ENCODE results near the gene MTF2. TPM values are rescaled to one million over a fixed set of nuclear protein-coding genes. Genes with fewer than 3 reads are reported as not detected.
A peak's percentile ranks its signal among the peaks of the same experiment; 100 is the strongest.

The MTF2 gene
- total and polyA plus RNA-seq, 9 of the 15 experiments (the other 6 are each of a cell fraction or from before 2014, with no cell fraction given): 29.3 to 124 (median 57.7) TPM

DNA sequence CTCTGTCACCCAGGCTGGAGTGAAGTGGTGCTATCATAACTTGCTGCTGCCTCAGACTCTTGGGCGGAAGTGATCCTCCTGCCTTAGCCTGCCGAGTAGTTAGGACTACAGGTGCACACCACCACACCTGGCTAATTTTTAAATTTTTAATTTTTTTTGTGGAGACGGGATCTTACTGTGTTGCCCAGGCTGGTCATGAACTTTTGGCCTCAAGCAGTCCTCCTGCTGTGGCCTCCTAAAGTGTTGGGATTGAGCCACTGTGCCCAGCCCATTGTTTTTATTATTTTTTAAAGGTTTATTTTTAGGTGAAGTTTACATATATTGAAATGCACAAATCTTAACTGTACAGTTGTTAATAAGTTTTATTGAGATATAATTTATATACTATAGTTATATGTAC lies 3.2 kb downstream of the MTF2 start:
- H3K9me1 ChIP-seq (ENCODE audit: control insufficient read depth, insufficient read depth, low read length): no peaks in the 10 kb centered on the region
- in situ Hi-C loops (cut with MboI) (no loop called here), intact Hi-C loops (cut with micrococcal nuclease) (loop anchor here (5.0 kb wide), 2 partner anchors 55 to 265 kb away; partner anchors contain the start of gene DR1)
- peaks cover 91% of the 10 kb centered on the region for H3K79me2 ChIP-seq (ENCODE audit: control insufficient read depth, insufficient read depth, low read length)
- CTCF ChIA-PET (ENCODE audit: low intra/inter-chr PET ratio): no interaction called here
- no peak overlapping the region for H2AFZ ChIP-seq (ENCODE audit: low read depth, low read length)
- peaks cover 52% of the 10 kb centered on the region for H3K36me3 ChIP-seq (ENCODE audit: control insufficient read depth, insufficient read depth, low read length)
- H3K4me3 ChIP-seq: no peak overlapping the region
- peaks cover 23% of the 10 kb centered on the region for H3K9me3 ChIP-seq (replicated peaks; ENCODE audit: control insufficient read depth, insufficient read depth, low read depth, low read length)
- DNase-seq (ENCODE audit: extremely low read depth in 1 of 4, low spot score in 3 of 4) (no peak), ATAC-seq (no peak), FAIRE-seq (no peak)
- BruUV-seq (replicated peaks): no TSS peak
- H3K9ac ChIP-seq (ENCODE audit: insufficient read depth in 1 of 2, low read depth in 2 of 2, low read length in 2 of 2): no peak overlapping the region
- no peaks in the 10 kb centered on the region for H3K27me3 ChIP-seq (ENCODE audit: control insufficient read depth in 2 of 2, insufficient read depth in 2 of 2, low read length in 2 of 2)
- no peak overlapping the region for H3K4me2 ChIP-seq (ENCODE audit: insufficient read depth, low read length)
- no peaks in the 10 kb centered on the region for H4K20me1 ChIP-seq (replicated peaks; ENCODE audit: control insufficient read depth, insufficient read depth, low read length)
- POLR2A ChIA-PET: interaction anchor here (4.3 kb wide), 1 partner anchor 11 kb away, joined by 71 read pairs; no protein-coding TSS in a partner anchor
- TF ChIP-seq DPF2 (IDR thresholded peaks at IDR 0.05) (no peak), NFE2L1 (tag; IDR thresholded peaks at IDR 0.05; ENCODE audit: borderline replicate concordance, low read depth) (no peak), ZNF121 (CRISPR knock-in tag; conservative IDR thresholded peaks at IDR 0.05) (peak; percentile 83), ZBTB8A (IDR thresholded peaks at IDR 0.05; ENCODE audit: partially characterized antibody) (no peak), ZNF778 (CRISPR knock-in tag; IDR thresholded peaks at IDR 0.05) (no peak)
- peaks cover 0 to 6% of the 10 kb centered on the region in 2 experiments; a peak in 3 of 5 replicates for H3K4me1 ChIP-seq (replicated peaks in 1 of 2; ENCODE audit: control insufficient read depth in 2 of 2, insufficient read depth in 2 of 2, low read length in 2 of 2)
- no peak overlapping the region for H3K27ac ChIP-seq (ENCODE audit: extremely low read depth, low read depth, low read length)
- 95% methylated on average over 3 of the region's 3 CpGs for WGBS (ENCODE audit: insufficient coverage, low coverage, missing lambda C conversion rate)

DNA sequence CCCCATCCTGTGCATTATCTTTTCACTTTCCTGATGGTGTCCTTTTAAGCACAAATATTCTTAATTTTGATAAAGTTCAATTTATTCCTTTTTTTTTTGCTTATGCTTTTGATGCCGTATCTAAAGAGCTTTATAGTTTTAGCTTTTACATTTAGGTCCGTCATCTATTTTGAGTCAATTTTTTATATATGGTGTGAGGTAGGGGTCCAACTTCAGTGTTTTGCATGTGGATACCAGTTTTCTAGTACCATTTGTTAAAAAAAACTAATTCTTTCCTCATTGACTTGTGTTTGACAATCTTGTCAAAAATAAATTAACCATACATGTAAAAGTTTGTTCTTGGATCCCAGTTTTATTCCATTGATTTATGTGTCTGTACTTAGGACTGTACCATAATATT lies 4.9 kb downstream of the MTF2 start:
- Histone ChIP-seq H3K4me2 (ENCODE audit: insufficient read depth, low read length) (no peak overlapping the region), H3K9me3 (replicated peaks; ENCODE audit: control insufficient read depth, insufficient read depth, low read depth, low read length) (peaks cover 23% of the 10 kb centered on the region), H2AFZ (ENCODE audit: low read depth, low read length) (no peak overlapping the region), H3K27ac (ENCODE audit: extremely low read depth, low read depth, low read length) (no peak overlapping the region), H3K27me3 (ENCODE audit: control insufficient read depth in 2 of 2, insufficient read depth in 2 of 2, low read length in 2 of 2) (no peaks in the 10 kb centered on the region), H3K79me2 (ENCODE audit: control insufficient read depth, insufficient read depth, low read length) (peaks cover 98% of the 10 kb centered on the region), H3K36me3 (ENCODE audit: control insufficient read depth, insufficient read depth, low read length) (peaks cover 62% of the 10 kb centered on the region), H4K20me1 (replicated peaks; ENCODE audit: control insufficient read depth, insufficient read depth, low read length) (no peaks in the 10 kb centered on the region), H3K4me3 (no peak overlapping the region), H3K9ac (ENCODE audit: insufficient read depth in 1 of 2, low read depth in 2 of 2, low read length in 2 of 2) (no peak overlapping the region), H3K4me1 (replicated peaks in 1 of 2; ENCODE audit: control insufficient read depth in 2 of 2, insufficient read depth in 2 of 2, low read length in 2 of 2) (peaks cover 0 to 3% of the 10 kb centered on the region in 2 experiments; a peak in 1 of 5 replicates), H3K9me1 (ENCODE audit: control insufficient read depth, insufficient read depth, low read length) (no peaks in the 10 kb centered on the region)
- CTCF ChIA-PET (ENCODE audit: low intra/inter-chr PET ratio): interaction anchor here (0.6 kb wide), 1 partner anchor 572 kb away, joined by 3 read pairs; no protein-coding TSS in a partner anchor
- BruUV-seq (replicated peaks): no TSS peak
- POLR2A ChIA-PET: no interaction called here
- intact Hi-C loops (cut with micrococcal nuclease) (loop anchor here (5.0 kb wide), 2 partner anchors 53 to 263 kb away; partner anchors contain the start of gene DR1), in situ Hi-C loops (cut with MboI) (no loop called here)
- no peak for ATAC-seq
- 94% methylated on average over 2 of the region's 2 CpGs for WGBS (ENCODE audit: insufficient coverage, low coverage, missing lambda C conversion rate)
- no peak for DNase-seq (ENCODE audit: extremely low read depth in 1 of 4, low spot score in 3 of 4)
- TF ChIP-seq TBL1XR1 (IDR thresholded peaks at IDR 0.05; ENCODE audit: low read length in 2 of 2): no peak
- TF ChIP-seq SMARCC2 (IDR thresholded peaks at IDR 0.05; ENCODE audit: low read depth): no peak
- TF ChIP-seq MAZ (CRISPR knock-in tag; conservative IDR thresholded peaks at IDR 0.05 in 1 of 2, IDR thresholded peaks at IDR 0.05 in 1 of 2): no peak
- no peak for TF ChIP-seq ATF7 (IDR thresholded peaks at IDR 0.05)
- peak; percentile 69; the same call in 1 of the 2 replicates for TF ChIP-seq MEF2A (IDR thresholded peaks at IDR 0.05; ENCODE audit: control insufficient read depth, low read depth, low read length)
- 0 out of 3 replicates have a peak, but pooled peaks of 1 of the 2 experiments have one; percentile 21 for TF ChIP-seq CBX3 (IDR thresholded peaks at IDR 0.05; ENCODE audit: borderline replicate concordance in 1 of 2, low read length in 2 of 2)
- no peak for FAIRE-seq

Data from K562 (cell line).